Smooth muscle cell (in vitro differentiated cells): ENCODE data around the gene VTI1A. TPM values are rescaled to one million over a fixed set of nuclear protein-coding genes. Genes with fewer than 3 reads are reported as not detected.
A peak's percentile ranks its signal among the peaks of the same experiment; 100 is the strongest.

Experiments used
- DNase-seq: peaks from one replicate; lab custom pipeline; 2025; ENCODE audit not compliant: unreplicated experiment; lab: John Stamatoyannopoulos, UW
- H2AFZ ChIP-seq: fragments of 200-600 bp; sonication (generic); 2 replicates; pipeline ENCODE4 v1.6.0; 2016; ENCODE audit warnings: antibody characterized with exemption, low read depth, mild to moderate bottlenecking
- H3F3A ChIP-seq: fragments of 200-600 bp; sonication (generic); 2 replicates; pipeline ENCODE4 v1.6.0; 2017; ENCODE audit warnings: antibody characterized with exemption, low read depth
- H3K27ac ChIP-seq: fragments of 200-600 bp; sonication (generic); 2 replicates; pipeline ENCODE4 v1.5.1; 2016; ENCODE audit warnings: low read depth, mild to moderate bottlenecking
- H3K27me3 ChIP-seq: fragments of 200-600 bp; sonication (generic); 2 replicates; pipeline ENCODE4 v1.6.1; 2016; ENCODE audit warnings: low read depth, mild to moderate bottlenecking
- H3K36me3 ChIP-seq: fragments of 200-600 bp; sonication (generic); 2 replicates; pipeline ENCODE4 v1.5.1; 2016; ENCODE audit warnings: low read depth
- H3K4me1 ChIP-seq: fragments of 200-600 bp; sonication (generic); 2 replicates; pipeline ENCODE4 v1.5.1; 2016; ENCODE audit warnings: low read depth
- H3K4me2 ChIP-seq: fragments of 200-600 bp; sonication (generic); 2 replicates; pipeline ENCODE4 v1.6.0; 2016; ENCODE audit warnings: mild to moderate bottlenecking
- H3K4me3 ChIP-seq: fragments of 200-600 bp; sonication (generic); 2 replicates; pipeline ENCODE4 v1.5.1; 2016; ENCODE audit warnings: mild to moderate bottlenecking
- H3K79me2 ChIP-seq: fragments of 200-600 bp; sonication (generic); 2 replicates; pipeline ENCODE4 v1.6.0; 2016; ENCODE audit warnings: low read depth, mild to moderate bottlenecking
- H3K9ac ChIP-seq: fragments of 200-600 bp; sonication (generic); 2 replicates; pipeline ENCODE4 v1.6.0; 2016; ENCODE audit warnings: low read depth
- H3K9me3 ChIP-seq: fragments of 200-600 bp; sonication (generic); replicated peaks from 2 replicates; pipeline ENCODE4 v1.5.1; 2016; ENCODE audit warnings: low read depth
- H4K20me1 ChIP-seq: fragments of 200-600 bp; sonication (generic); 2 replicates; pipeline ENCODE4 v1.6.0; 2016; ENCODE audit warnings: low read depth
- WGBS: methylation state at CpG from one replicate; pipeline ENCODE4 v1.1.7; 2016; ENCODE audit warnings: low lambda C conversion rate; 5-methylcytosine and 5-hydroxymethylcytosine counted together
- polyA plus RNA-seq: library from polyadenylated mRNA; unstranded; fragments of >200 nt; fragmentation: Nextera tagmentation; extraction: Ambion mirVana; gene quantifications from 2 replicates; pipeline ENCODE4 v1.2.1, GENCODE V29; 2016
- total RNA-seq: library from RNA; depleted of rRNA; stranded (reverse); fragments of >200 nt; gene quantifications from 2 replicates; pipeline ENCODE4 v1.2.3, GENCODE V29; 2014
- TF ChIP-seq, protein P1 (sequence below): fragments of 200-600 bp; sonication (generic); IDR thresholded peaks from 2 replicates; pipeline ENCODE4 v1.5.1; 2017; ENCODE audit warnings: borderline replicate concordance, mild to moderate bottlenecking, antibody characterized with exemption; ENCODE audit not compliant: insufficient read depth, poor library complexity, severe bottlenecking

Gene VTI1A
- total and polyA plus RNA-seq, 2 experiments from 2014 or later, result 14.0 to 21.8 TPM

DNA sequence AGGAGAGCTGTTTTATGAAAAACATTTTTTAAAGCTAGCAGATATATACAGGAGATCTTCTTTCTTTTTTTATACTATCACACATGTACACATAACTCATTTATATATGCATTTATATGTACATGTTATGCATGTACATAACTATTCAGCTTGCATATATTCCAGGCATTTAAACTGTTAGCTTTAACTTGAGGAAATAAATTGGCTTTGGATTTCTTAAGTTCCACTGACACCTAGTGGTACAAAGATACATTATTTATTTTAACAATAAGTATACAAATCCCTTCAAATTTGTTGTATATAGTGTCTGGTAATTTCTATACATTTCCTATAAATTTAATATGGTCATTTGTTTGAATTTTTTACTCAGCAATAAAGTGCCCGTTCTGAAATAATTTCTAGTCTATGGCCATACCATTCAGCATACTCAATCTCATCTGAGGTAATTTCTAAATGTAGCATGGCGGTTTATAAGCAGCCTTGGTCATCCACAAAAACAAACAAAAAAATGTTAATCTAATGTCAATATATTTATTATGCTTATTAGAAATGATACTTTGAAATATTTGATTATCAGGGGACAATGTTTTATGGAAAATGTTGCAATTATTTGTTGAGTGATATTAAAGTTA, 11.9 kb upstream of the VTI1A start:
- Histone ChIP-seq H3K79me2 (no peaks in the 10 kb centered on the region), H3K4me3 (no peak overlapping the region), H3K27ac (no peak overlapping the region), H3K9me3 (no peaks in the 10 kb centered on the region), H4K20me1 (no peaks in the 10 kb centered on the region), H3K4me2 (no peak overlapping the region), H3K36me3 (peaks cover 26% of the 10 kb centered on the region), H3K9ac (no peak overlapping the region), H2AFZ (no peak overlapping the region), H3F3A (no peaks in the 10 kb centered on the region), H3K4me1 (no peaks in the 10 kb centered on the region), H3K27me3 (no peaks in the 10 kb centered on the region)
- WGBS, result 86% methylated on average over 2 of the region's 2 CpGs
- TF ChIP-seq, protein P1, sequence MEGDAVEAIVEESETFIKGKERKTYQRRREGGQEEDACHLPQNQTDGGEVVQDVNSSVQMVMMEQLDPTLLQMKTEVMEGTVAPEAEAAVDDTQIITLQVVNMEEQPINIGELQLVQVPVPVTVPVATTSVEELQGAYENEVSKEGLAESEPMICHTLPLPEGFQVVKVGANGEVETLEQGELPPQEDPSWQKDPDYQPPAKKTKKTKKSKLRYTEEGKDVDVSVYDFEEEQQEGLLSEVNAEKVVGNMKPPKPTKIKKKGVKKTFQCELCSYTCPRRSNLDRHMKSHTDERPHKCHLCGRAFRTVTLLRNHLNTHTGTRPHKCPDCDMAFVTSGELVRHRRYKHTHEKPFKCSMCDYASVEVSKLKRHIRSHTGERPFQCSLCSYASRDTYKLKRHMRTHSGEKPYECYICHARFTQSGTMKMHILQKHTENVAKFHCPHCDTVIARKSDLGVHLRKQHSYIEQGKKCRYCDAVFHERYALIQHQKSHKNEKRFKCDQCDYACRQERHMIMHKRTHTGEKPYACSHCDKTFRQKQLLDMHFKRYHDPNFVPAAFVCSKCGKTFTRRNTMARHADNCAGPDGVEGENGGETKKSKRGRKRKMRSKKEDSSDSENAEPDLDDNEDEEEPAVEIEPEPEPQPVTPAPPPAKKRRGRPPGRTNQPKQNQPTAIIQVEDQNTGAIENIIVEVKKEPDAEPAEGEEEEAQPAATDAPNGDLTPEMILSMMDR, result peak; percentile 55
- no peak for DNase-seq

DNA sequence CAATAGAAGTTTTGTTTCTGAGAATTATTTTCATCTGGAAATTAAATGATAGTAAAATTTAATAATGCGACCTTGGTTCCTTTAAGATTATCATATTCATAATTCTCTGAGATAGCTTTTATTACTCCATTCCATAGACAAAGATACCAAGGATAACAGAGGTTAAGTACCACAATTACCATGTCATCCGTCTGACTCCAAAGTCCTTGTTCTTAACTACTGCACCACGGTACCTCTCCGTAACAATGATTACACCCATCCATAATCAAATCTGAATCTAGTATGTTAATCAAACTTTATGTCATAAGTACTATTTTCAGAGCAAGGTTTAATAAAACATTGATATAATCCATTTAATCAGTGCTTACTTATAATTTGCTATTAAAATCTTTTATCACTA, 8.7 kb upstream of the VTI1A start:
- H3K4me3 ChIP-seq, result no peak overlapping the region
- WGBS, result 94% methylated on average over 4 of the region's 4 CpGs
- TF ChIP-seq, protein P1, result no peak
- no peaks in the 10 kb centered on the region for H3K27me3 ChIP-seq
- H2AFZ ChIP-seq, result no peak overlapping the region
- no peak overlapping the region for H3K4me2 ChIP-seq
- no peak for DNase-seq
- H3K36me3 ChIP-seq, result peaks cover 12% of the 10 kb centered on the region
- H3K4me1 ChIP-seq, result no peaks in the 10 kb centered on the region
- no peak overlapping the region for H3K9ac ChIP-seq
- no peaks in the 10 kb centered on the region for H3F3A ChIP-seq
- H3K27ac ChIP-seq, result no peak overlapping the region
- H3K9me3 ChIP-seq, result no peaks in the 10 kb centered on the region
- no peaks in the 10 kb centered on the region for H3K79me2 ChIP-seq
- H4K20me1 ChIP-seq, result no peaks in the 10 kb centered on the region

DNA sequence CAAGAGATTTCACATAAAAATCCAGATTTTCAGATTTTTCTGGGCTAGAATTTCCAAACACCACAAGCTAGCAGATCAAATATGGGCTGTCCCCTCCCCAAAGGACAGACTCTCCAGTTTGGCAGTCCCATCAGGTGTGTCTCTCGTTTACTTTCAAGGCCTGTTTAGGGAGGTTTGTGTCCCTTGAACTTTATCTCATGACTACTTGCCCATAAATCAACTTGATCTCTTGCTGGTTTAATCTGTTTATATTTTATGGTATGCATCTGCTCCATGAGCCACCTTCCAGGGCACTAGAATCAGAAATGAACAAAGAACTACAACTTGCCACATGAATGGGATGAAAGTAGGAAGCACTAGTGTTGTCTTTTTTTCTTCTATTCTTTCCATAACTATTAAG, 5.5 kb upstream of the VTI1A start:
- H3K4me1 ChIP-seq, result peaks cover 6% of the 10 kb centered on the region
- peaks cover 8% of the 10 kb centered on the region for H3K36me3 ChIP-seq
- no peak overlapping the region for H2AFZ ChIP-seq
- no peaks in the 10 kb centered on the region for H3K27me3 ChIP-seq
- peaks cover 14% of the 10 kb centered on the region for H3K79me2 ChIP-seq
- H3K9me3 ChIP-seq, result no peaks in the 10 kb centered on the region
- H3K27ac ChIP-seq, result no peak overlapping the region
- TF ChIP-seq, protein P1, result no peak
- 97% methylated on average over 1 of the region's 1 CpG for WGBS
- no peak overlapping the region for H3K4me3 ChIP-seq
- no peaks in the 10 kb centered on the region for H4K20me1 ChIP-seq
- DNase-seq, result no peak
- H3K4me2 ChIP-seq, result no peak overlapping the region
- H3K9ac ChIP-seq, result no peak overlapping the region
- H3F3A ChIP-seq, result no peaks in the 10 kb centered on the region

DNA sequence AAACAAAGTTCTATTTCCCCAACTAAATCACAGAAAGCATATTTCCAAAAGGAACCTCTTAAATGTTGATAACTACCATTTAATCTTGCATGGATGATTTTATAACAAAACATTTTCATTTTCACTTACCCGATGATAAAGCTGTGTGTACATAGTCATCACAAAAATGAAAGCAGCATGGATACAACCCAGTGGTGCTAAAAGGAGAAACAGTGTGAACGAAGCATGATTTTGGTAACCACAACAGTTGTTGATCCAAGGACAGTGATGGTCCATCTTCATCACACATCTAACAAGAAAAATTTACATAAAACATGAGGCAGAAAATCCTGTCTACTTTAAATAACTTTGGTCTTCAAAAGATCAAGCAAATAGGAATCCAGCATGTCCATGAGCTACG, 5.0 kb upstream of the VTI1A start:
- WGBS, result 80% methylated on average over 3 of the region's 3 CpGs
- H3K4me2 ChIP-seq, result no peak overlapping the region

More for the DNA sequence above, 5.0 kb upstream of the VTI1A start:
- TF ChIP-seq, protein P1, result no peak
- H3K79me2 ChIP-seq, result peaks cover 15% of the 10 kb centered on the region
- H3K4me3 ChIP-seq, result no peak overlapping the region
- H3K4me1 ChIP-seq, result peaks cover 6% of the 10 kb centered on the region
- H3F3A ChIP-seq, result no peaks in the 10 kb centered on the region
- H3K27me3 ChIP-seq, result no peaks in the 10 kb centered on the region
- no peak overlapping the region for H3K27ac ChIP-seq
- H3K9ac ChIP-seq, result no peak overlapping the region
- DNase-seq, result no peak
- H4K20me1 ChIP-seq, result no peaks in the 10 kb centered on the region
- peaks cover 8% of the 10 kb centered on the region for H3K36me3 ChIP-seq
- no peak overlapping the region for H2AFZ ChIP-seq
- no peaks in the 10 kb centered on the region for H3K9me3 ChIP-seq
